K562 (cell line): ENCODE data around the gene NTSR2. TPM values are rescaled to one million over a fixed set of nuclear protein-coding genes. Genes with fewer than 3 reads are reported as not detected.
A peak's percentile ranks its signal among the peaks of the same experiment; 100 is the strongest.

Experiments used
- ATAC-seq: fragments of 200-7000 bp; cut with Tn5 transposase; 3 replicates; pipeline ENCODE4 v1.9.1; 2020; ENCODE audit warnings: moderate library complexity
- BruUV-seq: library from RNA; stranded (reverse); fragments of 400-500 nt; replicated peaks from 2 replicates; lab custom pipeline; 2021; lab: Mats Ljungman, UMichigan
- CTCF ChIA-PET: fragments of 300-600 bp; formaldehyde crosslinking; extraction: SDS; loops from one replicate; lab custom pipeline; 2021; ENCODE audit warnings: low intra/inter-chr PET ratio; lab: Yijun Ruan, JAX
- POLR2A ChIA-PET: fragments of 300-600, 350-650 bp; sonication (Branson Sonifier 250); formaldehyde crosslinking; extraction: SDS; loops from one replicate; lab custom pipeline; 2021; ENCODE audit warnings: antibody characterized with exemption, inconsistent platforms; lab: Yijun Ruan, JAX
- DNase-seq, 4 experiments: peaks; one replicate each; pipeline versions ENCODE4 v3.0.0 to v3.0.0-alpha.2; 2011 to 2018; ENCODE audit warnings: low spot score in 3 of 4, mixed read lengths in 3 of 4; ENCODE audit errors: extremely low read depth in 1 of 4
- FAIRE-seq: peaks from 2 replicates; lab custom pipeline; 2011; peaks lifted over from hg19 to GRCh38; lab: Jason Lieb, UNC
- H2AFZ ChIP-seq: 2 replicates; pipeline ENCODE4 v1.6.0; 2011; ENCODE audit warnings: low read depth, low read length, control low read depth, inconsistent platforms
- H3K27ac ChIP-seq: fragments of 200-600 bp; 3 replicates; pipeline ENCODE4 v1.8.0; 2011; ENCODE audit warnings: low read depth, mild to moderate bottlenecking, control low read depth, inconsistent platforms, low read length, moderate library complexity, mixed read lengths; ENCODE audit errors: extremely low read depth
- H3K27me3 ChIP-seq, 2 experiments: fragments of 300-600 bp in 1 of 2; 2 replicates in 1 of 2; 3 replicates in 1 of 2; pipeline versions ENCODE4 v1.6.0 to v1.8.0; 2011; ENCODE audit warnings: inconsistent platforms in 2 of 2, low read length in 2 of 2, mild to moderate bottlenecking in 1 of 2, mixed read lengths in 1 of 2, moderate library complexity in 1 of 2; ENCODE audit not compliant: control insufficient read depth in 2 of 2, insufficient read depth in 2 of 2
- H3K36me3 ChIP-seq: fragments of 300-600 bp; 3 replicates; pipeline ENCODE4 v1.8.0; 2011; ENCODE audit warnings: mild to moderate bottlenecking, low read length, inconsistent platforms; ENCODE audit not compliant: control insufficient read depth, insufficient read depth
- H3K4me1 ChIP-seq, 2 experiments: fragments of 200-600 bp in 1 of 2; replicated peaks in 1 of 2; 2 replicates in 1 of 2; 3 replicates in 1 of 2; pipeline versions ENCODE4 v1.5.1 to v1.8.0; 2011; ENCODE audit warnings: inconsistent platforms in 2 of 2, low read length in 2 of 2, mild to moderate bottlenecking in 1 of 2, mixed read lengths in 1 of 2, moderate library complexity in 1 of 2; ENCODE audit not compliant: control insufficient read depth in 2 of 2, insufficient read depth in 2 of 2
- H3K4me2 ChIP-seq: 2 replicates; pipeline ENCODE4 v1.6.1; 2011; ENCODE audit warnings: low read length, control low read depth, inconsistent platforms, mixed read lengths; ENCODE audit not compliant: insufficient read depth
- H3K4me3 ChIP-seq: fragments of 200-600 bp; sonication (generic), shearing (Covaris generic); 2 replicates; pipeline ENCODE4 v1.5.1; 2016; ENCODE audit warnings: control low read depth, inconsistent platforms
- H3K79me2 ChIP-seq: fragments of 200-600 bp; 3 replicates; pipeline ENCODE4 v1.8.0; 2011; ENCODE audit warnings: low read length, inconsistent platforms; ENCODE audit not compliant: control insufficient read depth, insufficient read depth
- H3K9ac ChIP-seq, 2 experiments: 2 replicates each; pipeline versions ENCODE4 v1.6.0 to v1.6.1; 2011; ENCODE audit warnings: low read depth in 2 of 2, low read length in 2 of 2, control low read depth in 1 of 2, inconsistent platforms in 1 of 2, mild to moderate bottlenecking in 1 of 2, mixed read lengths in 1 of 2; ENCODE audit not compliant: insufficient read depth in 1 of 2
- H3K9me1 ChIP-seq: one replicate; pipeline ENCODE4 v1.6.0; 2011; ENCODE audit warnings: inconsistent platforms, mild to moderate bottlenecking, low read length, moderate library complexity; ENCODE audit not compliant: control insufficient read depth, insufficient read depth
- H3K9me3 ChIP-seq: replicated peaks from 2 replicates; pipeline ENCODE4 v1.5.1; 2011; ENCODE audit warnings: low read depth, low read length, inconsistent platforms; ENCODE audit not compliant: control insufficient read depth, insufficient read depth
- H4K20me1 ChIP-seq: replicated peaks from 2 replicates; pipeline ENCODE4 v1.6.1; 2011; ENCODE audit warnings: low read length, inconsistent platforms, mixed read lengths; ENCODE audit not compliant: control insufficient read depth, insufficient read depth
- ATF7 ChIP-seq: fragments of 450-650 bp; IDR thresholded peaks from 2 replicates; pipeline ENCODE4 v1.7.1; 2014; ENCODE audit warnings: mild to moderate bottlenecking, moderate library complexity
- CC2D1A ChIP-seq: fragments of 450-650 bp; IDR thresholded peaks from 2 replicates; pipeline ENCODE4 v1.6.1; 2017; ENCODE audit warnings: mild to moderate bottlenecking
- E2F8 ChIP-seq: fragments of 450-650 bp; IDR thresholded peaks from 2 replicates; pipeline ENCODE4 v1.7.1; 2018; ENCODE audit warnings: mild to moderate bottlenecking, low read depth; ENCODE audit not compliant: partially characterized antibody
- GTF3C2 ChIP-seq: IDR thresholded peaks from 3 replicates; pipeline ENCODE4 v1.6.1; 2011; ENCODE audit warnings: borderline replicate concordance, mild to moderate bottlenecking, moderate library complexity; ENCODE audit not compliant: insufficient read length; ENCODE audit errors: extremely low read depth
- WGBS: fragments of 100-300 bp; shearing (Covaris generic); methylation state at CpG from one replicate; pipeline ENCODE4 v1.1.6; 2016; ENCODE audit warnings: low coverage, mixed read lengths; ENCODE audit not compliant: insufficient coverage; ENCODE audit errors: missing lambda C conversion rate; 5-methylcytosine and 5-hydroxymethylcytosine counted together
- in situ Hi-C: fragments of 300-500 bp; cut with MboI; formaldehyde crosslinking; loops from 4 replicates; pipeline ENCODE4 v1.15.0; 2018; ENCODE audit warnings: inconsistent platforms, mixed read lengths
- intact Hi-C: fragments of 100-400 bp; cut with micrococcal nuclease; formaldehyde crosslinking; loops from 2 replicates; pipeline ENCODE4 v1.14.2; 2022
- polyA plus RNA-seq, 8 experiments: library from polyadenylated mRNA; depleted of rRNA in 4 of 8; stranded (reverse) in 5 of 8; unstranded in 3 of 8; fragments of >200 nt; fragmentation: Nextera tagmentation in 2 of 8; fragmentation: Illumina TruSeq in 1 of 8; extraction: Ambion mirVana in 2 of 8; extraction: Trizol in 1 of 8; gene quantifications; 2 replicates each; pipeline versions ENCODE4 v1.2.1 to v1.2.3, GENCODE V29; 2011 to 2014; ENCODE audit warnings: inconsistent platforms in 1 of 8, missing spikeins in 1 of 8
- total RNA-seq, 7 experiments: library from RNA; depleted of rRNA in 6 of 7; stranded (reverse); fragments of >200 nt in 6 of 7; fragmentation: Illumina TruSeq in 2 of 7; extraction: Trizol in 2 of 7; gene quantifications; 2 replicates each; pipeline versions ENCODE4 v1.2.1 to v1.2.3, GENCODE V29; 2011 to 2021; ENCODE audit warnings: low replicate concordance in 1 of 7
- TF ChIP-seq, protein P1 (sequence below): fragments of 450-650 bp; formaldehyde crosslinking; IDR thresholded peaks from 2 replicates; pipeline ENCODE4 v1.4.0; 2020; ENCODE audit warnings: mild to moderate bottlenecking
- TF ChIP-seq, protein P2 (sequence below), 2 experiments: fragments of 450-650 bp in 1 of 2; sonication (generic) in 1 of 2; formaldehyde crosslinking in 1 of 2; IDR thresholded peaks in 1 of 2; conservative IDR thresholded peaks in 1 of 2; 2 replicates each; pipeline versions ENCODE4 v1.6.1 to v1.8.1; 2016 to 2023; ENCODE audit warnings: mild to moderate bottlenecking in 2 of 2, moderate library complexity in 2 of 2, inconsistent platforms in 1 of 2, missing genetic modification reagents in 1 of 2

The NTSR2 gene
- total and polyA plus RNA-seq, 9 of the 15 experiments (the other 6 are each of a cell fraction or from before 2014, with no cell fraction given): not detected

DNA sequence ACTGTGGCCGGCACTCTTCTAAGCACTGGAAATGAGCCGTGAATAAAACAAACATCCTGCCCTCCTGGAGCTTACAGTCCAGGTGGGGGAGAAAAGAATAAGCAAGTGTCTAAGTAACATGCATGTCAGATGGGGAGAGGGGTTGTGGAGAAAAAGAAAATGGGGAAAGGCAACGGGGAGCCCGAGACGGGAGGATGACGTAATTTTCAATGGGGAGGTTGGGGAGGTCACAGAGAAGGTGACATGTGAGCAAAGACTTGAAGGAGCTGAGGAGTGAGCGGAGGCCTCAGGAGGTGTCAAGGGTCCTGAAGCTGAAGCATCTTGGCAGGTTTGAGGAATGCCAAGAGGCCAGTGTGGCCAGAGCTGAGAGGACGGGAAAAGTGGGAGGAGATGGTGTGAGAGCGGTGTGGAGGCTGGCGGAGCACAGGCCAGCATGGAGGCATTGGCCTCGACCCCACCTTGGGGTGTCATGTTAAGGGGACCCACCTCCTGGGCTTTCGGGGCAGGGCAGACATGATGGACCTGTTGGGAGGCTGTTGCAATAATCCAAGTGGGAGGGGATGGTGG is 15.0 kb upstream of the NTSR2 start:
- TF ChIP-seq, protein P1, sequence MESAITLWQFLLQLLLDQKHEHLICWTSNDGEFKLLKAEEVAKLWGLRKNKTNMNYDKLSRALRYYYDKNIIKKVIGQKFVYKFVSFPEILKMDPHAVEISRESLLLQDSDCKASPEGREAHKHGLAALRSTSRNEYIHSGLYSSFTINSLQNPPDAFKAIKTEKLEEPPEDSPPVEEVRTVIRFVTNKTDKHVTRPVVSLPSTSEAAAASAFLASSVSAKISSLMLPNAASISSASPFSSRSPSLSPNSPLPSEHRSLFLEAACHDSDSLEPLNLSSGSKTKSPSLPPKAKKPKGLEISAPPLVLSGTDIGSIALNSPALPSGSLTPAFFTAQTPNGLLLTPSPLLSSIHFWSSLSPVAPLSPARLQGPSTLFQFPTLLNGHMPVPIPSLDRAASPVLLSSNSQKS: no peak
- TF ChIP-seq, protein P2, sequence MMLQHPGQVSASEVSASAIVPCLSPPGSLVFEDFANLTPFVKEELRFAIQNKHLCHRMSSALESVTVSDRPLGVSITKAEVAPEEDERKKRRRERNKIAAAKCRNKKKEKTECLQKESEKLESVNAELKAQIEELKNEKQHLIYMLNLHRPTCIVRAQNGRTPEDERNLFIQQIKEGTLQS (IDR thresholded peaks at IDR 0.05): peak; percentile 74
- TF ChIP-seq, protein P2 (CRISPR knock-in tag; conservative IDR thresholded peaks at IDR 0.05): no peak
- no peak for TF ChIP-seq GTF3C2
- TF ChIP-seq CC2D1A: no peak
- no peak for TF ChIP-seq E2F8
- peak; percentile 73 for TF ChIP-seq ATF7
- Histone ChIP-seq H4K20me1 (peaks cover 10% of the 10 kb centered on the region), H3K4me2 (no peak overlapping the region), H3K36me3 (no peaks in the 10 kb centered on the region), H3K4me3 (no peak overlapping the region), H2AFZ (no peak overlapping the region), H3K9ac (no peak overlapping the region), H3K4me1 (peaks cover 6 to 7% of the 10 kb centered on the region in 2 experiments; a peak in 4 of 5 replicates), H3K27me3 (peaks cover 10 to 50% of the 10 kb centered on the region in 2 experiments; a peak in 3 of 5 replicates), H3K79me2 (no peaks in the 10 kb centered on the region), H3K27ac (no peak overlapping the region), H3K9me1 (no peaks in the 10 kb centered on the region), H3K9me3 (no peaks in the 10 kb centered on the region)
- FAIRE-seq: no peak
- ATAC-seq: no peak
- ChIA-PET CTCF (interaction anchor here (0.5 kb wide), 1 partner anchor 903 kb away, joined by 3 read pairs; no protein-coding TSS in a partner anchor), POLR2A (interaction anchor here (0.6 kb wide), 1 partner anchor 89 kb away, joined by 3 read pairs; no protein-coding TSS in a partner anchor)
- no TSS peak for BruUV-seq
- 13% methylated on average over 11 of the region's 12 CpGs for WGBS
- in situ Hi-C loops: no loop called here
- DNase-seq: no peak
- intact Hi-C loops: loop anchor here (5.0 kb wide), 3 partner anchors 208 to 853 kb away; a partner anchor contains a TSS
